8988T (cell line): ENCODE data around the gene BMP8B.
A peak's percentile ranks its signal among the peaks of the same experiment; 100 is the strongest.

Experiments used
- DNase-seq: peaks from one replicate; pipeline ENCODE4 v3.0.0; 2011

The BMP8B gene

GRCh38 chr1:39758556-39759435 is 29.9 kb downstream of the BMP8B start:
- DNase-seq = no peak

GRCh38 chr1:39757501-39757900 is 31.2 kb downstream of the BMP8B start:
- DNase-seq = no peak

GRCh38 chr1:39755965-39756659 is 32.6 kb downstream of the BMP8B start:
- DNase-seq = no peak

- DNase-seq = no peak
These were observed 33.7 kb downstream of the BMP8B start for GRCh38 chr1:39754906-39755504.

GRCh38 chr1:39754026-39754570 is 34.6 kb downstream of the BMP8B start:
- no peak for DNase-seq

- DNase-seq = no peak
These were observed 35.3 kb downstream of the BMP8B start for GRCh38 chr1:39753132-39754025.

GRCh38 chr1:39752703-39753102 is 36.0 kb downstream of the BMP8B start:
- no peak for DNase-seq

GRCh38 chr1:39751595-39751994 is 37.1 kb downstream of the BMP8B start:
- DNase-seq = no peak

GRCh38 chr1:39745016-39745670 is 43.5 kb downstream of the BMP8B start:
- DNase-seq = no peak

- DNase-seq = peak; percentile 47
These were observed 49.9 kb downstream of the BMP8B start, which contains the start of gene PPIE for GRCh38 chr1:39738622-39739366. PPIE (plus strand) TSS chr1:39738882; CDS start chr1:39738901, 19 bp downstream.

GRCh38 chr1:39737546-39738169 is 51.0 kb downstream of the BMP8B start:
- no peak for DNase-seq

GRCh38 chr1:39735731-39736130 is 52.9 kb downstream of the BMP8B start:
- no peak for DNase-seq

- no peak for DNase-seq
These were observed 55.5 kb downstream of the BMP8B start for GRCh38 chr1:39733161-39733560.

GRCh38 chr1:39732730-39733129 is 55.9 kb downstream of the BMP8B start:
- no peak for DNase-seq

- no peak for DNase-seq
These were observed 58.8 kb downstream of the BMP8B start for GRCh38 chr1:39729842-39730241.

GRCh38 chr1:39729030-39729429 is 59.6 kb downstream of the BMP8B start:
- DNase-seq = no peak

- no peak for DNase-seq
These were observed 60.7 kb downstream of the BMP8B start for GRCh38 chr1:39727932-39728317.

GRCh38 chr1:39727221-39727931 is 61.3 kb downstream of the BMP8B start:
- no peak for DNase-seq

GRCh38 chr1:39726600-39726999 is 62.1 kb downstream of the BMP8B start:
- DNase-seq = no peak

- no peak for DNase-seq
These were observed 66.2 kb downstream of the BMP8B start for GRCh38 chr1:39722495-39722894.
